Occipital lobe (tissue), 2 donors: ENCODE results near the gene ZFYVE28. TPM values are rescaled to one million over a fixed set of nuclear protein-coding genes. Genes with fewer than 3 reads are reported as not detected.

Experiments
- DNase-seq: peaks from one replicate; lab custom pipeline; 2025; lab: John Stamatoyannopoulos, UW
- total RNA-seq: library from RNA; depleted of rRNA; stranded (reverse); fragments of >200 nt; gene quantifications from one replicate; pipeline ENCODE4 v1.2.3, GENCODE V29; 2014

ZFYVE28 gene
- total RNA-seq, 1 donor from 2014 or later = 3.7 TPM

- no peak for DNase-seq
These were observed 10.2 kb upstream of the ZFYVE28 start for GRCh38 chr4:2428496-2429213.

GRCh38 chr4:2427383-2428334 is 9.2 kb upstream of the ZFYVE28 start:
- DNase-seq = no peak

GRCh38 chr4:2426711-2427275 is 8.3 kb upstream of the ZFYVE28 start:
- DNase-seq = no peak

GRCh38 chr4:2426069-2426397 is 7.6 kb upstream of the ZFYVE28 start:
- no peak for DNase-seq

GRCh38 chr4:2425386-2426068 is 7.1 kb upstream of the ZFYVE28 start:
- DNase-seq = no peak

- no peak for DNase-seq
These were observed 6.1 kb upstream of the ZFYVE28 start for GRCh38 chr4:2424581-2424980.

GRCh38 chr4:2423695-2424094 is 5.2 kb upstream of the ZFYVE28 start:
- no peak for DNase-seq

- no peak for DNase-seq
These were observed 4.6 kb upstream of the ZFYVE28 start for GRCh38 chr4:2423066-2423465.

GRCh38 chr4:2421928-2422327 is 3.5 kb upstream of the ZFYVE28 start:
- DNase-seq = no peak

- no peak for DNase-seq
These were observed 1.4 kb upstream of the ZFYVE28 start for GRCh38 chr4:2419814-2420213.

- peak; percentile 96 for DNase-seq
These were observed 466 bp upstream of the ZFYVE28 start, which contains the start of gene CFAP99 for GRCh38 chr4:2418650-2419571. TSS of gene CFAP99 (plus strand) at chr4:2418955.

GRCh38 chr4:2417226-2417764 is 1.1 kb downstream of the ZFYVE28 start:
- no peak for DNase-seq

GRCh38 chr4:2416564-2417225 is 1.8 kb downstream of the ZFYVE28 start:
- DNase-seq = no peak

GRCh38 chr4:2415881-2416563 is 2.4 kb downstream of the ZFYVE28 start:
- DNase-seq = no peak

- no peak for DNase-seq
These were observed 3.2 kb downstream of the ZFYVE28 start for GRCh38 chr4:2415213-2415612.

GRCh38 chr4:2413821-2414610 is 4.4 kb downstream of the ZFYVE28 start:
- DNase-seq = no peak

GRCh38 chr4:2412885-2413716 is 5.3 kb downstream of the ZFYVE28 start:
- peak; percentile 82 for DNase-seq

GRCh38 chr4:2412534-2412884 is 5.9 kb downstream of the ZFYVE28 start:
- no peak for DNase-seq
